BJ (cell line): Measurements from ENCODE around the gene HNRNPAB. TPM values are rescaled to one million over a fixed set of nuclear protein-coding genes. Genes with fewer than 3 reads are reported as not detected.

Experiments
- CTCF ChIA-PET: fragments of 350-600 bp; formaldehyde crosslinking; extraction: SDS; loops from one replicate; lab custom pipeline; 2021; ENCODE audit warnings: antibody characterized with exemption, inconsistent platforms; lab: Yijun Ruan, JAX
- POLR2A ChIA-PET: fragments of 300-600 bp; sonication (Branson Sonifier 250); formaldehyde crosslinking; extraction: SDS; loops from one replicate; lab custom pipeline; 2021; ENCODE audit warnings: antibody characterized with exemption; lab: Charles Lee
- DNase-seq: peaks from one replicate; pipeline ENCODE4 v3.0.0-alpha.2; 2011; ENCODE audit warnings: low read depth
- H3K27me3 ChIP-seq: 2 replicates; pipeline ENCODE4 v1.6.0; 2011; ENCODE audit warnings: low read length; ENCODE audit not compliant: control insufficient read depth, insufficient read depth
- H3K36me3 ChIP-seq: 2 replicates; pipeline ENCODE4 v1.5.1; 2011; ENCODE audit warnings: low read length; ENCODE audit not compliant: control insufficient read depth, insufficient read depth
- H3K4me3 ChIP-seq: 2 replicates; pipeline ENCODE4 v1.5.1; 2011; ENCODE audit warnings: low read depth, mild to moderate bottlenecking, control low read depth, low read length
- CTCF ChIP-seq: IDR thresholded peaks from 2 replicates; pipeline ENCODE4 v1.5.1; 2011; ENCODE audit warnings: low read depth, mild to moderate bottlenecking, control low read depth, inconsistent platforms, low read length, moderate library complexity; ENCODE audit not compliant: insufficient read depth
- polyA plus RNA-seq: library from polyadenylated mRNA; depleted of rRNA; stranded (reverse); fragments of >200 nt; gene quantifications from 2 replicates; pipeline ENCODE4 v1.2.3, GENCODE V29; 2011

HNRNPAB gene
- polyA plus RNA-seq, 1 experiment, result 59.3 TPM

GRCh38 chr5:178177569-178177968 lies 26.8 kb upstream of the HNRNPAB start:
- no peak for TF ChIP-seq CTCF
- POLR2A ChIA-PET, result no interaction called here

GRCh38 chr5:178180141-178180863 lies 24.0 kb upstream of the HNRNPAB start:
- no peak for TF ChIP-seq CTCF
- POLR2A ChIA-PET, result no interaction called here
- Histone ChIP-seq H3K36me3 (no peaks in the 10 kb centered on the region), H3K4me3 (no peak overlapping the region), H3K27me3 (no peaks in the 10 kb centered on the region)
- CTCF ChIA-PET, result interaction anchor here (0.9 kb wide), 1 partner anchor 9 kb away, joined by 3 read pairs; no protein-coding TSS in a partner anchor
- no peak for DNase-seq

More at GRCh38 chr5:178177569-178177968, 26.8 kb upstream of the HNRNPAB start:
- no peak for DNase-seq
- H3K36me3 ChIP-seq, result no peaks in the 10 kb centered on the region
- CTCF ChIA-PET, result interaction anchor here (0.8 kb wide), 1 partner anchor 549 kb away, joined by 4 read pairs; no protein-coding TSS in a partner anchor
- H3K27me3 ChIP-seq, result no peaks in the 10 kb centered on the region
- no peak overlapping the region for H3K4me3 ChIP-seq

- no peak for TF ChIP-seq CTCF
- Histone ChIP-seq H3K27me3 (no peaks in the 10 kb centered on the region), H3K4me3 (no peak overlapping the region), H3K36me3 (no peaks in the 10 kb centered on the region)
- ChIA-PET POLR2A (no interaction called here), CTCF (no interaction called here)
- DNase-seq, result no peak
These were observed 22.0 kb upstream of the HNRNPAB start for GRCh38 chr5:178182158-178182876.

GRCh38 chr5:178186427-178186826 lies 17.9 kb upstream of the HNRNPAB start:
- no peak for TF ChIP-seq CTCF
- Histone ChIP-seq H3K36me3 (no peaks in the 10 kb centered on the region), H3K4me3 (no peak overlapping the region), H3K27me3 (peaks cover 1% of the 10 kb centered on the region; the same call in 1 of the 2 replicates)
- POLR2A ChIA-PET, result no interaction called here
- no peak for DNase-seq
- CTCF ChIA-PET, result interaction anchor here (0.7 kb wide), 1 partner anchor 11 kb away, joined by 3 read pairs; no protein-coding TSS in a partner anchor

GRCh38 chr5:178187014-178187413 lies 17.3 kb upstream of the HNRNPAB start, which contains the start of gene GMCL2:
TSS of gene GMCL2 (minus strand) at chr5:178187371. CDS start at chr5:178187299, 72 bp downstream.
- TF ChIP-seq CTCF, result no peak
- POLR2A ChIA-PET, result no interaction called here
- Histone ChIP-seq H3K4me3 (no peak within 1 kb of the TSS), H3K27me3 (peaks cover 1% of the 10 kb centered on the region; the same call in 1 of the 2 replicates), H3K36me3 (no peaks in the 10 kb centered on the region)
- CTCF ChIA-PET, result no interaction called here
- no peak for DNase-seq
